SK-N-SH (cell line): ENCODE measurements around the gene SLC16A13. TPM values are rescaled to one million over a fixed set of nuclear protein-coding genes. Genes with fewer than 3 reads are reported as not detected.

ENCODE experiments used
- CTCF ChIA-PET: fragments of 300-600, 350-600 bp; formaldehyde crosslinking; extraction: SDS; loops from one replicate; lab custom pipeline; 2021; lab: Yijun Ruan, JAX
- POLR2A ChIA-PET: fragments of 350-600 bp; sonication (Branson Sonifier 250); formaldehyde crosslinking; extraction: SDS; loops from one replicate; lab custom pipeline; 2020; ENCODE audit warnings: antibody characterized with exemption, inconsistent platforms; lab: Yijun Ruan, JAX
- DNase-seq: peaks from one replicate; pipeline ENCODE4 v3.0.0; 2012
- H2AFZ ChIP-seq: fragments of 200-600 bp; sonication (generic); 2 replicates; pipeline ENCODE4 v1.8.1; 2016; ENCODE audit warnings: antibody characterized with exemption, mild to moderate bottlenecking, low read depth
- H3F3A ChIP-seq: fragments of 200-600 bp; sonication (generic); replicated peaks from 2 replicates; pipeline ENCODE3; 2016; ENCODE audit warnings: antibody characterized with exemption, mild to moderate bottlenecking; ENCODE audit not compliant: insufficient read depth
- H3K27ac ChIP-seq, 2 experiments: fragments of 200-500 bp in 1 of 2; fragments of 200-600 bp in 1 of 2; sonication (Bioruptor generic) in 1 of 2; sonication (generic), shearing (Covaris generic) in 1 of 2; 2 replicates each; pipeline versions ENCODE4 v1.5.1 to v1.6.1; 2014 to 2016; ENCODE audit warnings: low read depth in 2 of 2, inconsistent platforms in 1 of 2, low read length in 1 of 2, mild to moderate bottlenecking in 1 of 2, mixed read lengths in 1 of 2
- H3K27me3 ChIP-seq: fragments of 200-600 bp; sonication (generic), shearing (Covaris generic); 2 replicates; pipeline ENCODE4 v1.6.1; 2016; ENCODE audit warnings: mixed run types; ENCODE audit not compliant: insufficient read depth
- H3K36me3 ChIP-seq, 2 experiments: fragments of 200-500 bp in 1 of 2; fragments of 200-600 bp in 1 of 2; sonication (Bioruptor generic) in 1 of 2; sonication (generic) in 1 of 2; replicated peaks in 1 of 2; 2 replicates each; pipeline versions ENCODE3 to v1.5.1; 2014 to 2016; ENCODE audit warnings: low read length in 1 of 2, mild to moderate bottlenecking in 1 of 2; ENCODE audit not compliant: insufficient read depth in 2 of 2, control insufficient read depth in 1 of 2
- H3K4me1 ChIP-seq, 2 experiments: fragments of 200-500 bp in 1 of 2; fragments of 200-600 bp in 1 of 2; sonication (Bioruptor generic) in 1 of 2; sonication (generic), shearing (Covaris generic) in 1 of 2; 2 replicates each; pipeline versions ENCODE4 v1.5.1 to v1.6.1; 2014 to 2016; ENCODE audit warnings: low read depth in 1 of 2, low read length in 1 of 2, mixed run types in 1 of 2; ENCODE audit not compliant: insufficient read depth in 2 of 2, control insufficient read depth in 1 of 2
- H3K4me2 ChIP-seq: fragments of 200-600 bp; sonication (generic), shearing (Covaris generic); 2 replicates; pipeline ENCODE4 v1.6.1; 2017; ENCODE audit warnings: mixed run types
- H3K4me3 ChIP-seq, 2 experiments: fragments of 200-500 bp in 1 of 2; fragments of 200-600 bp in 1 of 2; sonication (Bioruptor generic) in 1 of 2; sonication (generic), shearing (Covaris generic) in 1 of 2; 2 replicates each; pipeline versions ENCODE4 v1.5.1 to v1.8.1; 2014 to 2016; ENCODE audit warnings: low read depth in 2 of 2, inconsistent platforms in 1 of 2, low read length in 1 of 2, mild to moderate bottlenecking in 1 of 2, mixed read lengths in 1 of 2, moderate library complexity in 1 of 2
- H3K79me2 ChIP-seq: fragments of 200-600 bp; sonication (generic); 2 replicates; pipeline ENCODE4 v1.8.1; 2017; ENCODE audit warnings: mild to moderate bottlenecking; ENCODE audit not compliant: insufficient read depth
- H3K9ac ChIP-seq: fragments of 200-600 bp; sonication (generic); 2 replicates; pipeline ENCODE4 v1.6.1; 2017; ENCODE audit warnings: mixed run types
- H3K9me2 ChIP-seq: fragments of 200-600 bp; sonication (generic); 2 replicates; pipeline ENCODE4 v1.6.1; 2017; ENCODE audit warnings: mixed run types
- H3K9me3 ChIP-seq: fragments of 200-600 bp; sonication (generic); 2 replicates; pipeline ENCODE4 v1.6.1; 2017; ENCODE audit warnings: mixed run types, mild to moderate bottlenecking, moderate library complexity
- H4K20me1 ChIP-seq: fragments of 200-600 bp; sonication (generic); 2 replicates; pipeline ENCODE4 v1.6.1; 2017; ENCODE audit warnings: mild to moderate bottlenecking, mixed run types; ENCODE audit not compliant: insufficient read depth
- CTCF ChIP-seq: fragments of 200-600 bp; sonication (generic); IDR thresholded peaks from 2 replicates; pipeline ENCODE4 v1.6.1; 2017; ENCODE audit warnings: antibody characterized with exemption, mild to moderate bottlenecking, moderate library complexity
- ELF1 ChIP-seq: IDR thresholded peaks from 2 replicates; pipeline ENCODE4 v1.4.0; 2012
- GATA2 ChIP-seq: sonication (generic); formaldehyde crosslinking; IDR thresholded peaks from 2 replicates; pipeline ENCODE4 v1.5.0; 2020; ENCODE audit warnings: mild to moderate bottlenecking, missing genetic modification reagents
- IRF3 ChIP-seq: fragments of 150-350 bp; IDR thresholded peaks from 2 replicates; pipeline ENCODE4 v1.6.1; 2016; ENCODE audit warnings: mild to moderate bottlenecking, low read depth, low read length
- MAX ChIP-seq: IDR thresholded peaks from 2 replicates; pipeline ENCODE4 v1.4.0; 2012; ENCODE audit warnings: low read depth
- MEF2A ChIP-seq: IDR thresholded peaks from 2 replicates; pipeline ENCODE4 v1.4.0; 2012; ENCODE audit warnings: low read depth, borderline replicate concordance
- NRF1 ChIP-seq: IDR thresholded peaks from 2 replicates; pipeline ENCODE4 v1.6.1; 2012; ENCODE audit warnings: low read depth, mild to moderate bottlenecking, low read length
- POLR2AphosphoS5 ChIP-seq: IDR thresholded peaks from 2 replicates; pipeline ENCODE4 v1.6.1; 2012; ENCODE audit warnings: low read depth, low read length
- RAD21 ChIP-seq: IDR thresholded peaks from 2 replicates; pipeline ENCODE4 v1.6.1; 2012; ENCODE audit warnings: mild to moderate bottlenecking, low read length
- RCOR1 ChIP-seq: fragments of 150-350 bp; IDR thresholded peaks from 2 replicates; pipeline ENCODE4 v1.6.1; 2017; ENCODE audit warnings: antibody characterized with exemption, low read length
- REST ChIP-seq: IDR thresholded peaks from 2 replicates; pipeline ENCODE4 v1.6.1; 2012; ENCODE audit warnings: mild to moderate bottlenecking, low read depth, low read length, moderate library complexity
- RFX5 ChIP-seq: IDR thresholded peaks from 2 replicates; pipeline ENCODE4 v1.6.1; 2012; ENCODE audit warnings: mild to moderate bottlenecking, improper control_type of control experiment, low read length
- RXRA ChIP-seq: IDR thresholded peaks from 2 replicates; pipeline ENCODE4 v1.4.0; 2012; ENCODE audit warnings: low read depth, mild to moderate bottlenecking, borderline replicate concordance
- SMC3 ChIP-seq: IDR thresholded peaks from 2 replicates; pipeline ENCODE4 v1.6.1; 2012; ENCODE audit warnings: low read depth, low read length, improper control_type of control experiment
- TCF12 ChIP-seq: IDR thresholded peaks from 2 replicates; pipeline ENCODE4 v1.4.0; 2012
- TEAD4 ChIP-seq: IDR thresholded peaks from 2 replicates; pipeline ENCODE4 v1.4.0; 2012; ENCODE audit warnings: mild to moderate bottlenecking, borderline replicate concordance; ENCODE audit not compliant: insufficient read depth
- USF2 ChIP-seq: fragments of 150-350 bp; IDR thresholded peaks from 2 replicates; pipeline ENCODE4 v1.6.1; 2017; ENCODE audit warnings: antibody characterized with exemption, low read length, low read depth, borderline replicate concordance
- YY1 ChIP-seq: IDR thresholded peaks from 2 replicates; pipeline ENCODE4 v1.4.0; 2012; ENCODE audit warnings: low read depth, mild to moderate bottlenecking
- WGBS: methylation state at CpG from one replicate; pipeline ENCODE4 v1.1.6; 2017; ENCODE audit warnings: low lambda C conversion rate; 5-methylcytosine and 5-hydroxymethylcytosine counted together
- polyA plus RNA-seq, 3 experiments: library from polyadenylated mRNA; depleted of rRNA; stranded (reverse); fragments of >200 nt; gene quantifications; 2 replicates each; pipeline ENCODE4 v1.2.3, GENCODE V29; 2012

Gene SLC16A13
- polyA plus RNA-seq, 1 of the 3 experiments (the other 2 are of a cell fraction) = 3.9 TPM

GRCh38 chr17:6994666-6995256 is 41.1 kb upstream of the SLC16A13 start:
- Histone ChIP-seq H3K9me3 (no peaks in the 10 kb centered on the region), H3K4me2 (no peak overlapping the region), H3K36me3 (peaks cover 2 to 19% of the 10 kb centered on the region in 2 experiments), H3K27ac (no peak overlapping the region), H3F3A (peaks cover 5% of the 10 kb centered on the region), H3K9me2 (no peaks in the 10 kb centered on the region), H3K4me1 (peaks cover 0 to 3% of the 10 kb centered on the region in 2 experiments; a peak in 1 of 4 replicates), H3K9ac (no peak overlapping the region), H3K79me2 (no peaks in the 10 kb centered on the region), H3K27me3 (no peaks in the 10 kb centered on the region), H3K4me3 (no peak overlapping the region), H4K20me1 (no peaks in the 10 kb centered on the region), H2AFZ (no peak overlapping the region)
- TF ChIP-seq RFX5 = no peak
- TF ChIP-seq NRF1 = no peak
- no peak for TF ChIP-seq SMC3
- no peak for TF ChIP-seq IRF3
- TF ChIP-seq TCF12 = no peak
- no peak for TF ChIP-seq ELF1
- no peak for TF ChIP-seq TEAD4
- TF ChIP-seq GATA2 (CRISPR knock-in tag) = no peak
- no peak for TF ChIP-seq MEF2A
- no peak for TF ChIP-seq MAX
- no peak for TF ChIP-seq RAD21
- no peak for TF ChIP-seq RCOR1
- no peak for TF ChIP-seq REST
- no peak for TF ChIP-seq USF2
- TF ChIP-seq YY1 = no peak
- no peak for TF ChIP-seq RXRA
- TF ChIP-seq CTCF = no peak
- no peak for TF ChIP-seq POLR2AphosphoS5
- CTCF ChIA-PET = interaction anchor here (0.6 to 1.1 kb wide), 3 partner anchors 10 to 80 kb away, joined by 3 to 5 read pairs (median 3); no protein-coding TSS in a partner anchor
- WGBS = 90% methylated on average over 8 of the region's 9 CpGs
- POLR2A ChIA-PET = no interaction called here
- no peak for DNase-seq
